ENCODE data around the gene ACR. TPM values are rescaled to one million over a fixed set of nuclear protein-coding genes. Genes with fewer than 3 reads are reported as not detected.

Gene ACR
- total RNA-seq, 4 donors from 2014 or later: not detected

GRCh38 chr22:50733521-50734342, 4.3 kb upstream of the ACR start:
- H3K27ac ChIP-seq: no peak overlapping the region
- peak in 2 of 3 donors; percentile 11 to 35 for DNase-seq
- H3K4me3 ChIP-seq: no peak overlapping the region
- H3K9me3 ChIP-seq: no peaks in the 10 kb centered on the region
- H3K27me3 ChIP-seq: no peaks in the 10 kb centered on the region
- peaks cover 0 to 8% (median 2%) of the 10 kb centered on the region in 4 donors for H3K4me1 ChIP-seq
- no peaks in the 10 kb centered on the region for H3K36me3 ChIP-seq
- no peak for TF ChIP-seq POLR2A (IDR thresholded peaks at IDR 0.05)
- no peak for TF ChIP-seq CTCF (IDR thresholded peaks at IDR 0.05)

GRCh38 chr22:50734343-50734771, 3.6 kb upstream of the ACR start:
- Histone ChIP-seq H3K27ac (no peak overlapping the region), H3K36me3 (no peaks in the 10 kb centered on the region), H3K9me3 (no peaks in the 10 kb centered on the region), H3K4me3 (no peak overlapping the region), H3K27me3 (no peaks in the 10 kb centered on the region), H3K4me1 (peaks cover 0 to 8% (median 2%) of the 10 kb centered on the region in 4 donors)
- peak in 2 of 3 donors; percentile 6 to 19 for DNase-seq
- no peak for TF ChIP-seq POLR2A (IDR thresholded peaks at IDR 0.05)
- no peak for TF ChIP-seq CTCF (IDR thresholded peaks at IDR 0.05)

- no peaks in the 10 kb centered on the region for H3K9me3 ChIP-seq
- DNase-seq: peak; percentile 4 to 17 (median 13)
- H3K36me3 ChIP-seq: no peaks in the 10 kb centered on the region
- H3K27ac ChIP-seq: no peak overlapping the region
- no peaks in the 10 kb centered on the region for H3K27me3 ChIP-seq
- peaks cover 0 to 8% (median 0%) of the 10 kb centered on the region in 4 donors for H3K4me1 ChIP-seq
- H3K4me3 ChIP-seq: no peak overlapping the region
- TF ChIP-seq POLR2A (IDR thresholded peaks at IDR 0.05): no peak
- TF ChIP-seq CTCF (IDR thresholded peaks at IDR 0.05): no peak
Observed at GRCh38 chr22:50734986-50735738, 2.8 kb upstream of the ACR start.

GRCh38 chr22:50735739-50736030, 2.3 kb upstream of the ACR start:
- H3K9me3 ChIP-seq: no peaks in the 10 kb centered on the region
- no peaks in the 10 kb centered on the region for H3K27me3 ChIP-seq
- peaks cover 0 to 8% (median 0%) of the 10 kb centered on the region in 4 donors for H3K4me1 ChIP-seq
- no peak for TF ChIP-seq CTCF (IDR thresholded peaks at IDR 0.05)
- TF ChIP-seq POLR2A (IDR thresholded peaks at IDR 0.05): no peak
- no peak overlapping the region for H3K4me3 ChIP-seq
- no peak overlapping the region for H3K27ac ChIP-seq
- no peak for DNase-seq
- no peaks in the 10 kb centered on the region for H3K36me3 ChIP-seq

- Histone ChIP-seq H3K4me1 (no peaks in the 10 kb centered on the region), H3K9me3 (no peaks in the 10 kb centered on the region), H3K27ac (no peak overlapping the region), H3K4me3 (no peak overlapping the region), H3K36me3 (no peaks in the 10 kb centered on the region), H3K27me3 (no peaks in the 10 kb centered on the region)
- no peak for TF ChIP-seq CTCF (IDR thresholded peaks at IDR 0.05)
- DNase-seq: peak in 2 of 3 donors; percentile 16 to 18
Observed at GRCh38 chr22:50738649-50739227, 734 bp downstream of the ACR start.

Measured in Peyer's patch (tissue), 4 donors.